ENCODE measurements around the gene TRIM39. TPM values are rescaled to one million over a fixed set of nuclear protein-coding genes. Genes with fewer than 3 reads are reported as not detected.

The TRIM39 gene
- total and polyA plus RNA-seq, 2 of the 13 experiments (the other 11 are each of a cell fraction or from before 2014, with no cell fraction given), result 7.7 to 14.6 TPM

DNA sequence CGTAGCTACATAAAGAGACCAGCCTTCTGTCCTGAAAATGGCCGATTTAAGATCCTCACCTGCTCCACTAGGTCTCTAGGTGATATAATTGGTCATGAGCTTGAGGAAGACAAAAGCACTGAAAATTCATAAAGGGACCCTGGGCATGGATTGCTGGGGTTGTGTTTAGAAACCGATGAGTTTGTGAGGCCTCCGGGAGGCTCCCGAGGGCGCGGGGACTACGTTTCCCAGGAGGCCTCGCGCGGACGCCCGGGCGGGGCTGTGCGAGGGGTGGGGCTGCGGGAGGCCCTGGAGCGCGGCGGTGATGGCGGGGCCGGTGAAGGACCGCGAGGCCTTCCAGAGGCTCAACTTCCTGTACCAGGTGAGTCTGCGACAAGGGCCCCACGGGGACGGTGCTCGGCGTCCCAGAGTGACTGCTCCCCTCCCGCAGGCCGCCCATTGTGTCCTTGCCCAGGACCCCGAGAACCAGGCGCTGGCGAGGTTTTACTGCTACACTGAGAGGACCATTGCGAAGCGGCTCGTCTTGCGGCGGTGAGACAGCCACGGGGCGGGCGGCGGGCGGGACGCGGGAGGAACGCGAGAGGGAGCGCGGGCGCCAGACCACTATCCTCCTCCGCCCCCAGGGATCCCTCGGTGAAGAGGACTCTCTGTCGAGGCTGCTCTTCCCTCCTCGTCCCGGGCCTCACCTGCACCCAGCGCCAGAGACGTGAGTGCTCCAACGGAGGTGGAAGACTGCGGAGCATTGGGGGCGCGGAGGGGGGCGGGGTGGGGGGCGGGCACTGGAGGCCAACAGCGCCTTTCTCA is 18.3 kb downstream of the TRIM39 start, which contains the start of gene RPP21:
Gene RPP21, plus strand, starts transcription at position 289 of the 804 bp plus-strand sequence. Its CDS starts 16 bp downstream, at position 305.
- POLR2A ChIA-PET, result interaction anchor here (0.8 kb wide), 1 partner anchor 18 kb away, joined by 9 read pairs; the partner anchor contains the start of gene TRIM39
- WGBS (ENCODE audit: low lambda C conversion rate), result 4% methylated on average over 11 of the region's 64 CpGs
- CTCF ChIA-PET (ENCODE audit: low intra/inter-chr PET ratio, low total read pairs), result no interaction called here
- H3K79me2 ChIP-seq (ENCODE audit: insufficient read depth, low read length), result peaks cover 3% of the 10 kb centered on the region
- DNase-seq (ENCODE audit: low spot score) (peak; percentile 75), FAIRE-seq (peak; percentile 75), ATAC-seq (peak; percentile 99)
- peak within 1 kb of the TSS; percentile 83 for H3K27ac ChIP-seq (ENCODE audit: extremely low read length, insufficient read depth, low read length)
- H3K4me3 ChIP-seq (replicated peaks in 1 of 3; ENCODE audit: insufficient read depth in 1 of 3, low read depth in 2 of 3, low read length in 3 of 3), result peak within 1 kb of the TSS; percentile 80 to 96 (median 91)
- no peaks in the 10 kb centered on the region for H4K20me1 ChIP-seq (ENCODE audit: insufficient read depth, low read length)
- peak within 1 kb of the TSS; percentile 97 for H3K9ac ChIP-seq (ENCODE audit: insufficient read depth, low read depth, low read length)
- peak within 1 kb of the TSS; percentile 79 for H3K4me2 ChIP-seq (ENCODE audit: low read depth, low read length)
- peak within 1 kb of the TSS; percentile 96 for H2AFZ ChIP-seq (ENCODE audit: low read length)
- peaks cover 3 to 17% of the 10 kb centered on the region in 2 experiments; a peak in 4 of 5 replicates for H3K36me3 ChIP-seq (replicated peaks in 1 of 2; ENCODE audit: control insufficient read depth in 1 of 2, insufficient read depth in 2 of 2, low read length in 2 of 2)
- in situ Hi-C loops (cut with HindIII; ENCODE audit: extremely low pct_ligation_motif_present, low pct_unique_long_range_greater_than_20kb) (no loop called here), intact Hi-C loops (cut with micrococcal nuclease; ENCODE audit: unreplicated experiment) (no loop called here)
- BruUV-seq (replicated peaks), result TSS peak; percentile 71
- H3K4me1 ChIP-seq (ENCODE audit: insufficient read depth, low read length), result peaks cover 18% of the 10 kb centered on the region
- no peaks in the 10 kb centered on the region for H3K27me3 ChIP-seq (ENCODE audit: control insufficient read depth in 1 of 2, insufficient read depth in 2 of 2, low read length in 2 of 2)
- no peaks in the 10 kb centered on the region for H3K9me3 ChIP-seq (ENCODE audit: low read length)
- TF ChIP-seq ZBTB1 (CRISPR knock-in tag; IDR thresholded peaks at IDR 0.05; ENCODE audit: borderline replicate concordance) (no peak), NFYB (CRISPR knock-in tag; IDR thresholded peaks at IDR 0.05) (peak; percentile 42; the same call in 1 of the 2 replicates), CSRNP1 (CRISPR knock-in tag; IDR thresholded peaks at IDR 0.05) (peak; percentile 94), ATF1 (CRISPR knock-in tag; IDR thresholded peaks at IDR 0.05) (peak; percentile 58), AKAP8 (CRISPR knock-in tag; IDR thresholded peaks at IDR 0.05) (peak; percentile 67; the same call in 1 of the 2 replicates), ZMYM2 (CRISPR knock-in tag; IDR thresholded peaks at IDR 0.05) (no peak), NFKBIZ (CRISPR knock-in tag; IDR thresholded peaks at IDR 0.05) (peak; percentile 57; the same call in 1 of the 2 replicates), ARID2 (CRISPR knock-in tag; IDR thresholded peaks at IDR 0.05; ENCODE audit: borderline replicate concordance) (peak; percentile 90; the same call in 1 of the 2 replicates), NFIC (IDR thresholded peaks at IDR 0.05; ENCODE audit: low read length) (no peak), ZNF773 (CRISPR knock-in tag; IDR thresholded peaks at IDR 0.05; ENCODE audit: borderline replicate concordance) (peak; percentile 89; the same call in 1 of the 2 replicates), TOPORS (CRISPR knock-in tag; IDR thresholded peaks at IDR 0.05) (peak; percentile 56; the same call in 1 of the 2 replicates), KAT2B (IDR thresholded peaks at IDR 0.05; ENCODE audit: borderline replicate concordance, low read depth, low read length) (no peak)
- TF ChIP-seq, protein P1, sequence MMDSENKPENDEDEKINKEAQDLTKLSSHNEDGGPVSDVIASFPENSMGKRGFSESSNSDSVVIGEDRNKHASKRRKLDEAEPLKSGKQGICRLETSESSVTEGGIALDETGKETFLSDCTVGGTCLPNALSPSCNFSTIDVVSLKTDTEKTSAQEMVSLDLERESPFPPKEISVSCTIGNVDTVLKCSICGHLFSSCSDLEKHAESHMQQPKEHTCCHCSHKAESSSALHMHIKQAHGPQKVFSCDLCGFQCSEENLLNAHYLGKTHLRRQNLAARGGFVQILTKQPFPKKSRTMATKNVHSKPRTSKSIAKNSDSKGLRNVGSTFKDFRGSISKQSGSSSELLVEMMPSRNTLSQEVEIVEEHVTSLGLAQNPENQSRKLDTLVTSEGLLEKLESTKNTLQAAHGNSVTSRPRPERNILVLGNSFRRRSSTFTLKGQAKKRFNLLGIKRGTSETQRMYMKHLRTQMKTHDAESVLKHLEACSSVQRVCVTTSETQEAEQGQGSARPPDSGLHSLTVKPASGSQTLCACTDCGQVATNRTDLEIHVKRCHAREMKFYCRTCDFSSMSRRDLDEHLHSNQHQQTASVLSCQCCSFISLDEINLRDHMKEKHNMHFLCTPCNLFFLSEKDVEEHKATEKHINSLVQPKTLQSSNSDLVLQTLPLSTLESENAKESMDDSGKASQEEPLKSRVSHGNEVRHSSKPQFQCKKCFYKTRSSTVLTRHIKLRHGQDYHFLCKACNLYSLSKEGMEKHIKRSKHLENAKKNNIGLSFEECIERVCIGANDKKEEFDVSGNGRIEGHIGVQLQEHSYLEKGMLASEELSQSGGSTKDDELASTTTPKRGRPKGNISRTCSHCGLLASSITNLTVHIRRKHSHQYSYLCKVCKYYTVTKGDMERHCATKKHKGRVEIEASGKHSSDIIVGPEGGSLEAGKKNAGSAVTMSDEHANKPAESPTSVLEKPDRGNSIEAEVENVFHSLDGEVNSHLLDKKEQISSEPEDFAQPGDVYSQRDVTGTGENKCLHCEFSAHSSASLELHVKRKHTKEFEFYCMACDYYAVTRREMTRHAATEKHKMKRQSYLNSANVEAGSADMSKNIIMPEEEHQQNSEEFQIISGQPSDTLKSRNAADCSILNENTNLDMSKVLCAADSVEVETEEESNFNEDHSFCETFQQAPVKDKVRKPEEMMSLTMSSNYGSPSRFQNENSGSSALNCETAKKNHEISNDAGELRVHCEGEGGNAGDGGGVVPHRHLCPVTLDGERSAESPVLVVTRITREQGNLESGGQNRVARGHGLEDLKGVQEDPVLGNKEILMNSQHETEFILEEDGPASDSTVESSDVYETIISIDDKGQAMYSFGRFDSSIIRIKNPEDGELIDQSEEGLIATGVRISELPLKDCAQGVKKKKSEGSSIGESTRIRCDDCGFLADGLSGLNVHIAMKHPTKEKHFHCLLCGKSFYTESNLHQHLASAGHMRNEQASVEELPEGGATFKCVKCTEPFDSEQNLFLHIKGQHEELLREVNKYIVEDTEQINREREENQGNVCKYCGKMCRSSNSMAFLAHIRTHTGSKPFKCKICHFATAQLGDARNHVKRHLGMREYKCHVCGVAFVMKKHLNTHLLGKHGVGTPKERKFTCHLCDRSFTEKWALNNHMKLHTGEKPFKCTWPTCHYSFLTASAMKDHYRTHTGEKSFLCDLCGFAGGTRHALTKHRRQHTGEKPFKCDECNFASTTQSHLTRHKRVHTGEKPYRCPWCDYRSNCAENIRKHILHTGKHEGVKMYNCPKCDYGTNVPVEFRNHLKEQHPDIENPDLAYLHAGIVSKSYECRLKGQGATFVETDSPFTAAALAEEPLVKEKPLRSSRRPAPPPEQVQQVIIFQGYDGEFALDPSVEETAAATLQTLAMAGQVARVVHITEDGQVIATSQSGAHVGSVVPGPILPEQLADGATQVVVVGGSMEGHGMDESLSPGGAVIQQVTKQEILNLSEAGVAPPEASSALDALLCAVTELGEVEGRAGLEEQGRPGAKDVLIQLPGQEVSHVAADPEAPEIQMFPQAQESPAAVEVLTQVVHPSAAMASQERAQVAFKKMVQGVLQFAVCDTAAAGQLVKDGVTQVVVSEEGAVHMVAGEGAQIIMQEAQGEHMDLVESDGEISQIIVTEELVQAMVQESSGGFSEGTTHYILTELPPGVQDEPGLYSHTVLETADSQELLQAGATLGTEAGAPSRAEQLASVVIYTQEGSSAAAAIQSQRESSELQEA (CRISPR knock-in tag; IDR thresholded peaks at IDR 0.05; ENCODE audit: not compliant biosample characterization), result peak; percentile 97
- TF ChIP-seq, protein P2, sequence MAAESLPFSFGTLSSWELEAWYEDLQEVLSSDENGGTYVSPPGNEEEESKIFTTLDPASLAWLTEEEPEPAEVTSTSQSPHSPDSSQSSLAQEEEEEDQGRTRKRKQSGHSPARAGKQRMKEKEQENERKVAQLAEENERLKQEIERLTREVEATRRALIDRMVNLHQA (CRISPR knock-in tag; IDR thresholded peaks at IDR 0.05), result 0 out of 2 replicates have a peak, but pooled peaks have one; percentile 76
